ENCODE data around the gene GNRH2. TPM values are rescaled to one million over a fixed set of nuclear protein-coding genes. Genes with fewer than 3 reads are reported as not detected.

Gene GNRH2
- total and polyA plus RNA-seq, 10 of the 15 experiments (the other 5 are each of a cell fraction or from before 2014, with no cell fraction given): 0.12 to 0.85 (median 0.31) TPM; not detected in 7

DNA sequence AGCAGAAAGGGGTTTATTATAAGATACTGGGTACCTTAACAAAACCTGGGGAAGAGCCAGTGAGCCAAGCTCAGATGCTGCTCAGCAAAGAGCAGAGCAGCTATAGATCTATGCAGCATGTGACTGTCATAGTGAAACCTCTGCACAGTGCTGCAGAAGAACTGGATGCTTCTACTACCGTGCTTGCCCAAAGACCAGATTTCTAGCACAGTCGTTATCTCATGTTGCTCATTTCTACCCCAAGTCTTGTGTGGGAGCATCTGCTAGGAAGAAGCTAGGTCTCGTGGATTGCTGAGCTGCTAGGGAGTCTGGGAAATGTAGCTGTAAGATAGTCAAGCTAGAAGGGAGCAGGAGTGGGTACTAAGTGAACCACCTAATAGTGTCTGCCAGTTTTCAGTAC, 31.7 kb upstream of the GNRH2 start:
- 14% methylated on average over 3 of the region's 3 CpGs for WGBS (ENCODE audit: insufficient coverage, insufficient replicate concordance, low lambda C conversion rate, missing lambda C conversion rate)
- Histone ChIP-seq H3K9me3 (replicated peaks; ENCODE audit: control insufficient read depth, insufficient read depth, low read length) (no peaks in the 10 kb centered on the region), H3K9ac (ENCODE audit: control insufficient read depth, insufficient read depth, low read length) (no peak overlapping the region), H2AFZ (ENCODE audit: control insufficient read depth, low read depth, low read length) (no peak overlapping the region), H3K36me3 (ENCODE audit: control insufficient read depth in 2 of 2, insufficient read depth in 2 of 2, low read length in 1 of 2) (peaks cover 0 to 14% of the 10 kb centered on the region in 2 experiments; a peak in 3 of 4 replicates), H4K20me1 (ENCODE audit: control insufficient read depth, insufficient read depth) (no peaks in the 10 kb centered on the region), H3K4me2 (ENCODE audit: control insufficient read depth, insufficient read depth) (no peak overlapping the region), H3K27ac (ENCODE audit: control insufficient read depth, insufficient read depth) (no peak overlapping the region), H3K4me1 (ENCODE audit: control insufficient read depth, insufficient read depth, low read length) (no peaks in the 10 kb centered on the region), H3K27me3 (replicated peaks in 1 of 2; ENCODE audit: control insufficient read depth in 2 of 2, insufficient read depth in 2 of 2, low read length in 1 of 2) (no peaks in the 10 kb centered on the region), H3K79me2 (ENCODE audit: control insufficient read depth, insufficient read depth, low read length) (no peaks in the 10 kb centered on the region), H3K4me3 (no peak overlapping the region)
- FAIRE-seq: no peak
- peak; percentile 44; the same call in 2 of the 3 replicates for ATAC-seq
- POLR2A ChIA-PET: no interaction called here
- in situ Hi-C loops (cut with MboI) (no loop called here), intact Hi-C loops (cut with micrococcal nuclease; ENCODE audit: unreplicated experiment) (no loop called here)
- BruUV-seq (replicated peaks): no TSS peak
- no peak for DNase-seq (ENCODE audit: low read depth, low spot score)
- SMC1A ChIA-PET (ENCODE audit: uncharacterized antibody, unreplicated experiment): interaction anchor here (0.7 kb wide), 1 partner anchor 81 kb away, joined by 4 read pairs; no protein-coding TSS in a partner anchor
- RAD21 ChIA-PET (ENCODE audit: unreplicated experiment): interaction anchor here (1.2 kb wide), 1 partner anchor 139 kb away, joined by 3 read pairs; the partner anchor contains the start of gene PTPRA
- TF ChIP-seq FOXK2 (IDR thresholded peaks at IDR 0.05) (no peak), TCF12 (IDR thresholded peaks at IDR 0.05; ENCODE audit: low read depth, low read length) (no peak), NR2F1 (conservative IDR thresholded peaks at IDR 0.05) (no peak), LARP7 (IDR thresholded peaks at IDR 0.05) (no peak), BMI1 (IDR thresholded peaks at IDR 0.05; ENCODE audit: borderline replicate concordance) (no peak), RFX5 (IDR thresholded peaks at IDR 0.05; ENCODE audit: low read depth, low read length) (no peak), RCOR1 (conservative IDR thresholded peaks at IDR 0.05; ENCODE audit: low read depth, low read length) (no peak)
- TF ChIP-seq, protein P1, sequence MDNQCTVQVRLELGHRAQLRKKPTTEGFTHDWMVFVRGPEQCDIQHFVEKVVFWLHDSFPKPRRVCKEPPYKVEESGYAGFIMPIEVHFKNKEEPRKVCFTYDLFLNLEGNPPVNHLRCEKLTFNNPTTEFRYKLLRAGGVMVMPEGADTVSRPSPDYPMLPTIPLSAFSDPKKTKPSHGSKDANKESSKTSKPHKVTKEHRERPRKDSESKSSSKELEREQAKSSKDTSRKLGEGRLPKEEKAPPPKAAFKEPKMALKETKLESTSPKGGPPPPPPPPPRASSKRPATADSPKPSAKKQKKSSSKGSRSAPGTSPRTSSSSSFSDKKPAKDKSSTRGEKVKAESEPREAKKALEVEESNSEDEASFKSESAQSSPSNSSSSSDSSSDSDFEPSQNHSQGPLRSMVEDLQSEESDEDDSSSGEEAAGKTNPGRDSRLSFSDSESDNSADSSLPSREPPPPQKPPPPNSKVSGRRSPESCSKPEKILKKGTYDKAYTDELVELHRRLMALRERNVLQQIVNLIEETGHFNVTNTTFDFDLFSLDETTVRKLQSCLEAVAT (IDR thresholded peaks at IDR 0.05): no peak
- CTCF ChIA-PET: interaction anchor here (1.0 to 1.2 kb wide), 2 partner anchors 72 to 298 kb away, joined by 3 to 4 read pairs; no protein-coding TSS in a partner anchor

Measured in GM12878 (cell line).